GM21737 (cell line): ENCODE data around the gene ZNF385D.

ENCODE experiments used
- ATAC-seq: cut with Tn5 transposase; IDR thresholded peaks from one replicate; pipeline ENCODE4 v1.9.1; 2021; ENCODE audit warnings: mild to moderate bottlenecking, moderate library complexity; ENCODE audit not compliant: unreplicated experiment

The ZNF385D gene

GRCh38 chr3:21618695-21619094 is 132.3 kb downstream of the ZNF385D start:
- no peak for ATAC-seq

- no peak for ATAC-seq
Observed at GRCh38 chr3:21613372-21614070, 137.5 kb downstream of the ZNF385D start.

- ATAC-seq, result no peak
Observed at GRCh38 chr3:21601178-21601577, 149.8 kb downstream of the ZNF385D start.

GRCh38 chr3:21599890-21600289 is 151.1 kb downstream of the ZNF385D start:
- no peak for ATAC-seq

DNA sequence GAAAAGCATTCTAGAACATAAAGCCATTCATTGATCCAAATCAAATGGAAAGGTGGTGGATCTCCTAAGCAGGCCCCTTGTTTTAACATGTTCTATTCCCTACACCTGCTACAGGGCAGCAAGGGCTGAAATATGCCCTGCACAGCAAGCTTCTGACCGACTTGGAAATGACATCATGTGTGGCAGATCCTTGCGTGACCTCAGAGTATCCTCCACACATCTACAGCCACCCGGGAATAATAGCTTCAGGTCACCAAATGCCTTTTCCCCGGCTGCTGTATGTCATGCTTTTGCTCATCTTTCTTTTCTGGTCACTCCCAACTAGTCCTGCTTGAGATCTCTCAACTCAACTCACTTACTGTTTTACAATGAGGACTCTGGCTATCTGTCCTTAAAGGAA is 158.2 kb downstream of the ZNF385D start:
- no peak for ATAC-seq

DNA sequence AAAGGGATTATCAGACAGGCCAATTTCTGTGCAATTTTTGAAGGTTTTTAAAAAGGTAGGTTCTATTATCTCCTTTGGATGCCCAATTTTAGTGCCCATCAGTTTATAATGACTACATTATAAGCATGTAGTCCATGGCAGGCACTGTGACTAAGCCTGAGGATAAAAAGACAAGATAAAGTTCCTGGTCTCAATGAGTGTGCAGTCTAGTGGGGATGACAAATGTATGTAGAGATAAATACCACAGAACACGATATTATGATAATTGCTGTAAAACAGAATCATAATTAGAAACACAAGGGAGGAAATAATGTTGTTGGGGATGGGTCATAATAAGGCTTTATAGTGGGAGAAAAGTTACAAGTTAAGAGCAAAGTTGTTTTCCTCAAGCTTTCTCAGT is 163.1 kb downstream of the ZNF385D start:
- no peak for ATAC-seq

DNA sequence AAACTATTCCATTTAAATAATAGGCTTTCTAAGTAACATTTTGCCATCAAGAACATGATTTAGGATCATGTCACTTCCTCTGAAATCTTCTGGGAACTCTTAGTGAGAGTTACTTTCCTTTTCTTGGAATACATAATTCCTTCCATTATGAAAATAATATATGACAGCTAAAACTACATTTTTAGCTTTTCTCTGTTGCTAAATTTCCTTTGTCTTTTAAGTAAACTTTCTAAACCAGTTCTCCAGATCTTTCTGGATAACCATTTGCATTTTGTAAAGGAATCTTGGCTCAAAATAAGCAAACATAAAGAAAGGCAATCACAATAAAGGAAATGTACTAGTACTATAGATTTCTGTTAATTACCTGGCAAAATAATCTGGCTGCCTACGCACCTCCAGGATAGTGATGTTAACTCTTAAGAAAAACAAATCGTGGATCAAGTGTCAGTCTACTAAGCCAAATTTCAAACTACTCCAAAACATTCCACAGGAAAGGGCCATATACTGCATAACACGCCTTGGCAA is 165.7 kb downstream of the ZNF385D start:
- ATAC-seq, result no peak

GRCh38 chr3:21573291-21573690 is 177.7 kb downstream of the ZNF385D start:
- no peak for ATAC-seq

DNA sequence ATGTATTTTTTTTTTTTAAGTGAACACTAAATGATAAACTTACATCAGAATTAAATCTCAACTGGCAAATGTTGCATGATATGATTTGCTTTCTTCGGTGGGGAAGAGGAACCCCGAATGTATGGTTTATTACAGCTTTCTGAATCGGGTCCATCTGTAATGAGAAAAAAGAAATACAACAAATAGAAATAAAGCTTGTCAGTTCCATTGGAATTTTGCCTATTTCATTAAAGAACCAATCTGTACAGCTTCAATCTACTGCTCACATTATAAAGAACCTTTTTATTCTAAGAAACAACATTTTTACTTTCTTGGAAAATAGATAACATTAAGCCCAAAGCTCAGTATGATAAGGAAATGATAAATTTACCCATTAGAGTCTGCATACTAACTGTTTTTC is 186.5 kb downstream of the ZNF385D start:
- ATAC-seq, result no peak

GRCh38 chr3:21562243-21562642 is 188.8 kb downstream of the ZNF385D start:
- ATAC-seq, result no peak

- ATAC-seq, result no peak
Observed at GRCh38 chr3:21561472-21561871, 189.5 kb downstream of the ZNF385D start.

DNA sequence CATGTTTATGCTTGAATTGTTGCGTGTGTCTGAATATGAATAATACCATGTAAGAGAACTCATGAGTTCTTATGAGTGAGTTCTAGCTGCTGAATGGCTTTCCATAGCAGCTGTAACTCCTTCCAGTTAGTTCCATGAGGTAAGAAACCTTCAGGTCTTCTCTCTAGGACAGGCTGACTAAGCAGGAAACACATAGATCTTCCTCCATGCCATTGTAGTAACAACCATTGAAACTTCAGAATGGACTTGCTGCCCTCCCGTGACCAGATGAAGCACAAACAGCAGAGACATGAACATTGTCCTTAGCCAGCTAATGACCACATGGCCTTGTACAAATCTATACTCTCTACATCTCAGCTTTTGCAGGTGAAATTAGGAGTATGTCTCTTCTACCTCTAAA is 200.0 kb downstream of the ZNF385D start:
- ATAC-seq, result no peak

GRCh38 chr3:21544076-21544462 is 206.9 kb downstream of the ZNF385D start:
- ATAC-seq, result no peak

DNA sequence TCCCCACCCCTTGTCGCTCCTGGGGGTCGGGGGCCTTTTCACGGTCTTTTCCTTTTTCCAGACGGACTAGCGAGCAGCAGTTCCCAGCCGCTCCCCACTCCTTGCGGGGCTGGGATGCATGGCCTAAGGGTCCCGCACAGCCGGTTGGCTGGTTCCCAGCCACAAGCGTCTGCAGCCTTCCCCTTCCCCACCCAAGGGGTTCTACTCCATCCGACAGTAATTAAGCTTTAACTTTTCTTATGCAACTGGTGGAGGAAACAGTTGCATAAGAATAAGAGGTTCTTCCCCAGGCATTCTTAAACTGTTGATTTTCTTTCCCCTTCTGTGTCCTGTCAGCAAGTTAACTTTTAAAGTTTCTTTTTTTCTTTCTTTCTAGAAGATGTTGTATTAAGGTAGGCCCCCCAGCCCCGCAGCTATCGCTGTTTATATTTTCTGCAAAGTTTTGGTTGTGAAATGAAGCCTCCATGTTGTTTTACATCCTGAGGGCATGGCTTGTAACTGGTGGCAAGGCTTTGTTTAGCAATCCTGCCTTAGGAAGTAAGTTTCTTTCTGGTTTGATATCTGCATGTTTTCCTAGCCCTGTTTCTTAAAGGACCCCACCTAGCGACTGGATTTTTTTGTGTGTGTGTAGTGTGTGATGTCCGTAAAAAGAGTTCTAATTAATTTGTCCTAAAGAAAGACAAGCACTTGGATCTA is 207.5 kb downstream of the ZNF385D start:
- ATAC-seq, result no peak

DNA sequence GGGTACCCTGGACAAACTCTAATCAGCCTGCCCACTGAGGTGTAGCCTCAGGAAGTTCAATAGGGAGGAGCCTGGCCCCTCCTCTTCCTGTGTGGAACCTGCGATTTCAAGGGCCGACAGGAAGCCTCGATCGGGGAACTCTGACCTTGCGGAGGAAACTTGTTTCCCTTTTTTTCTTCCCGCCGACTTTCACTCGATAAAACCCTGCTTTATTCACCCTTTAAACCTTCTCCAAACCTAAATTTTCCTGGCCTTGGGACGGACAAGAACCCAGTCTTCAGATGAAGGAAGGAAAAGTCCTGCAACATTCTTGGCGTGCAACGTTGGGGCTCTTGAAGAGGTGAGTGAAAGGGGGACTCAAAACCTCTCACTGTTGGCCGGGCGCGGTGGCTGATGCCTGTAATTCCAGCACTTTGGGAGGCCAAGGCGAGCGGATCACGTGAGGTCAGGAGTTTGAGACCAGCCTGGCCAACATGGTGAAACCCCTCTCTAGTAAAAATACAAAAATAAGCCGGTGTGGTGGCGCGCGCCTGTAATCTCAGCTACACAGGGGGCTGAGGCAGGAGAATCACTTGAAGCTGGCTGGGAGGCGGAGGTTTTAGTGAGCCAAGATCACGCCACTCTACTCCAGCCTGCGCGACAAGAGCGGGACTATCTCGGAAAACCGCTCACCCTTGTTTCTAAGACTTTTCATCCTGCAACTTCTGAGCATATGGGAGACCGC is 208.2 kb downstream of the ZNF385D start:
- no peak for ATAC-seq

DNA sequence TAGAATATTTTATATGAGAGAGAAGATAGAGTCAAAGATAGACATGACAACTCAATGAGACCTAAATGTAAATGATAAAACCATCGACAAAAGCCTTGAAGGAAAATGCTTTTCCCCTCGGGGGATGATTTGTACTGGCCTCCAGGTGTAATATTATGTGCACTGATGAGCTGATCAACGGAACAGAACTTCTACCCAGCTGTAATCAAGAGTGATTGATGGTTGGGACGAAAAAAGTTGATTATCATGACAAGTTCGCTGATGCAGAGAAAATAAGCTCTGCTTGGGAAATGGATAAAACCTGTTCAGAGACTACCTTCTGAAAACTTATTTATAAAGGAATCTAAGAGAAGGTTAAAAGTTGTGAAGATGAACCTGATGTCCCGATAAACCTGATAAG is 210.7 kb downstream of the ZNF385D start:
- ATAC-seq, result no peak

GRCh38 chr3:21534462-21534861 is 216.5 kb downstream of the ZNF385D start:
- no peak for ATAC-seq

- no peak for ATAC-seq
Observed at GRCh38 chr3:21533002-21533401, 218.0 kb downstream of the ZNF385D start.

- ATAC-seq, result no peak
Observed at GRCh38 chr3:21531909-21532308, 219.1 kb downstream of the ZNF385D start.

- no peak for ATAC-seq
Observed at GRCh38 chr3:21528291-21528995, 222.6 kb downstream of the ZNF385D start.

DNA sequence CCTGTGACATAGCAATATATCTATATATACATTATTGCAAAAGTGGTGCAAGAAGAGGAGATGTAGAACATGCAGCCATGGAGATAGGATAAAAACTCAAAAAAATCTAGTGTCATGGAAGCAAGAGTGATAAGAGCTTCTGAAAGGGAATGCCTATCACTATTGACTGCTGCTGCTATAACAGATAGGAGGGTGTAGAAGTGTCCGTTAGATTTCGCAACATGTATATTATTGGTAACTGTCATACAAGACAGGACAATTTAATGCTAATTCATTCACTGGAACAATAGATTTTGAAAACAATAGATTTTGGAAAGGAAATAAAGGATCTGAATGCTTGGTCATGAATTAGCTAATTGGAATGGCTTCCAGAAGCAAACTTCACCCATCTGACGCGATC is 224.5 kb downstream of the ZNF385D start:
- no peak for ATAC-seq
